IMR-90 (cell line): ENCODE results near the gene PDE4A.

ENCODE experiments used
- CTCF ChIP-seq: conservative IDR thresholded peaks from 2 replicates; pipeline ENCODE4 v1.5.1; 2012; ENCODE audit warnings: mild to moderate bottlenecking, low read depth, low read length, improper control_type of control experiment
- MAZ ChIP-seq: IDR thresholded peaks from 2 replicates; pipeline ENCODE4 v1.6.1; 2012; ENCODE audit warnings: low read depth, mild to moderate bottlenecking, low read length, improper control_type of control experiment, moderate library complexity, borderline replicate concordance
- USF2 ChIP-seq: fragments of 150-350 bp; IDR thresholded peaks from 2 replicates; pipeline ENCODE4 v1.6.1; 2017; ENCODE audit warnings: mild to moderate bottlenecking, antibody characterized with exemption, low read length, low read depth

- TF ChIP-seq CTCF (no peak), MAZ (peak; percentile 77; the same call in 1 of the 2 replicates), USF2 (no peak)
These were observed 39.8 kb upstream of the PDE4A start, which contains the start of gene TYK2 for GRCh38 chr19:10380313-10381102.
